GM12891 (cell line): ENCODE data around the gene SF3B2.
"Not testable (repeated sequence)": the region's sequence is repeated elsewhere in the genome, so short reads cannot be mapped to it uniquely, and the experiment has no call there.

Experiments
- DNase-seq: peaks from one replicate; pipeline ENCODE4 v3.0.0; 2011; ENCODE audit warnings: low spot score; ENCODE audit not compliant: insufficient read length
- FAIRE-seq: peaks from 2 replicates; lab custom pipeline; 2011; peaks lifted over from hg19 to GRCh38; lab: Jason Lieb, UNC
- PAX5 ChIP-seq: IDR thresholded peaks from 2 replicates; pipeline ENCODE4 v1.6.1; 2011; ENCODE audit warnings: low read length, moderate library complexity, mild to moderate bottlenecking; ENCODE audit not compliant: insufficient read depth, severe bottlenecking
- POLR2A ChIP-seq: IDR thresholded peaks from 2 replicates; pipeline ENCODE4 v1.6.1; 2011; ENCODE audit warnings: low read depth, low read length, control low read depth
- POLR2AphosphoS5 ChIP-seq: IDR thresholded peaks from 2 replicates; pipeline ENCODE4 v1.6.1; 2011; ENCODE audit warnings: low read depth, low read length, control low read depth
- POU2F2 ChIP-seq: IDR thresholded peaks from 2 replicates; pipeline ENCODE4 v1.6.1; 2011; ENCODE audit warnings: low read depth, mild to moderate bottlenecking, control low read depth, low read length, moderate library complexity
- SPI1 ChIP-seq: IDR thresholded peaks from 2 replicates; pipeline ENCODE4 v1.6.1; 2011; ENCODE audit warnings: low read depth, low read length, control low read depth
- TAF1 ChIP-seq: IDR thresholded peaks from 2 replicates; pipeline ENCODE4 v1.6.1; 2011; ENCODE audit warnings: low read depth, low read length, control low read depth

SF3B2 gene

GRCh38 chr11:66072081-66072480, 19.9 kb downstream of the SF3B2 start:
- no peak for TF ChIP-seq PAX5
- TF ChIP-seq POLR2A: no peak
- TF ChIP-seq TAF1: no peak
- DNase-seq (no peak), FAIRE-seq (no peak)

- DNase-seq (no peak), FAIRE-seq (no peak)
- TF ChIP-seq PAX5: no peak
- TF ChIP-seq POLR2A: no peak
- TF ChIP-seq TAF1: no peak
- no peak for TF ChIP-seq SPI1
- TF ChIP-seq POU2F2: no peak
- no peak for TF ChIP-seq POLR2AphosphoS5
Observed at GRCh38 chr11:66072518-66072917, 20.4 kb downstream of the SF3B2 start.

DNA sequence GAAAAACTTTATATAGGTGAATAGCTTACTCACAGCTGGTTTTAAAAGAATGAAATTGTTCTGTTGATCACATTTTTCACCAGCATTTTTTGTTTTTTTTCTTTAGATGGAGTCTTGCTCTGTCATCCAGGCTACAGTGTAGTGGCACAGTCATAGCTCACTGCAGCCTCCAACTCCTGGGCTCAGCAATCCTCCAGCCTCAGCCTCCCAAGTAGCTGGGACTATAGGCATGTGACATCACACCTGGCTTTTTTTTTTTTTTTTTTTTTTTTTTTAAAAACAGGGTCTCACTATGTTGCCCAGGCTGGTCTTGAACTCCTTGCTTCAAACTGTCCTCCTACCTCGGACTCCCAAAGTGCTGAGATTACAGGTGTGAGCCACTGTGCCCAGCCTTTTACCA, 21.5 kb downstream of the SF3B2 start:
- no peak for FAIRE-seq
- TF ChIP-seq POLR2AphosphoS5 (no peak), TAF1 (no peak), POU2F2 (no peak), POLR2A (no peak), PAX5 (no peak), SPI1 (no peak)
- DNase-seq: no peak

GRCh38 chr11:66075273-66075672, 23.1 kb downstream of the SF3B2 start:
- no peak for FAIRE-seq
- no peak for DNase-seq
- TF ChIP-seq POU2F2 (no peak), POLR2A (no peak), TAF1 (no peak), POLR2AphosphoS5 (no peak), PAX5 (no peak), SPI1 (no peak)

DNA sequence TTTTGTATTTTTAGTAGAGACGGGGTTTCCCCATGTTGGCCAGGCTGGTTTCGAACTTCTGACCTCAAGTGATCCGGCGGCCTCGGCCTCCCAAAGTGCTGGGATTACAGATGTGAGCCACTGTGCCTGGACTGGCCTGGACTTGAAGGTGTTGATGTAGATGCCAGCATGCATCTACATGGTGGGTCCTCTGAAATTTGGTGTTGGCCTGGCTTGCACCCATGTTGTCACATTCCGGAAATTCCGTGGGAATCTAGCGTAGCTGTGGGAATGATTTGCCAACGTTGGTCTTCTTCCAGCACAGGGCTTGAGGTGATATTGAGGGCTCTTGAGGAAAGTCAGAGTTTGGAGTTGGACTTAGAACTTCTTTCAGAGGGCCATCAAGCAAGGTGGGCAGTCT, 24.4 kb downstream of the SF3B2 start:
- DNase-seq (no peak), FAIRE-seq (no peak)
- no peak for TF ChIP-seq TAF1
- no peak for TF ChIP-seq SPI1
- no peak for TF ChIP-seq POLR2A
- no peak for TF ChIP-seq POLR2AphosphoS5

DNA sequence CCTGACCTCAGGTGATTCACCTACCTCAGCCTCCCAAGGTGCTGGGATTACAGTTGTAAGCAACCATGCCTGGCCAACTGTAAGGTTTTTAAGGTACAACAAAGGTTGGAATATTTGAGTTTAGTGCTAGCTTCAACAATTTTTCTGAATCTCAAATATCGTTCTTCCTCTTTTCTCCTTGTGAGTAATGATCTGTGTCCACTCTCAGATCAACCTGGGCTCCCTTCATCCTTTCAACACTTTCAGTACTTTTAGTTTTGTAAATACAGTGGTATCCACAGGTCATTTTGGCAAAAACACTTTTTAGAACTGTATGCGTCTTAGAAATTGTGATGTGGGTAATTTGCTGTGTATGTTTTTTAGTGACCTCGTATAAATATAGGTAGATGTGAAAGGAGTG, 25.8 kb downstream of the SF3B2 start:
- TF ChIP-seq PAX5: no peak
- no peak for TF ChIP-seq POU2F2
- no peak for TF ChIP-seq POLR2AphosphoS5
- TF ChIP-seq TAF1: no peak
- TF ChIP-seq POLR2A: no peak
- TF ChIP-seq SPI1: no peak
- FAIRE-seq: no peak

GRCh38 chr11:66078949-66079348, 26.8 kb downstream of the SF3B2 start:
- not testable (repeated sequence) for DNase-seq, FAIRE-seq

More for the DNA sequence above, 25.8 kb downstream of the SF3B2 start:
- DNase-seq: no peak

- FAIRE-seq: no peak
- no peak for DNase-seq
- TF ChIP-seq PAX5: no peak
- no peak for TF ChIP-seq POLR2A
- no peak for TF ChIP-seq TAF1
- no peak for TF ChIP-seq POU2F2
- no peak for TF ChIP-seq POLR2AphosphoS5
- no peak for TF ChIP-seq SPI1
Observed at GRCh38 chr11:66080055-66080817, 28.1 kb downstream of the SF3B2 start.

DNA sequence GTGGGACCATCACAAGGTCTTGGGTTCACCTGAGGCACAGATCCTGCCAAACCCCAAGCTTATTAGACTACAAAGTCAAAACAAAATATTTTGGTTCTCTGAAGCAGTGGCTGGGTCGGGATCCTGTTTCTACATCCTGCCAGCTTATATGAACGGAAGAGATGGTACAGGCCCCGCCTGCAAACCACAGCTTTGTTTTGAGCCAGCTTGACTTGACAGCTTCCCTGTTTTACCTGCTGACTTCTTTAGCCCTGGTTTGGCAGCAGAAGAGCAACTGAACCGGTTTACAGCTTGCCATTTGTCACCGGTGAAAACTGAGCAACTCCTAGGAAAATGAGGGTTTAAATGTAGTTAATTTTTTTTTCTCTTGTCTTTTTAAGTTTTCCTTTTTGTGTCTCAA, 29.3 kb downstream of the SF3B2 start:
- DNase-seq: peak; percentile 42
- FAIRE-seq: peak; percentile 76
- no peak for TF ChIP-seq POLR2AphosphoS5
- no peak for TF ChIP-seq PAX5
- TF ChIP-seq POLR2A: no peak
- peak; percentile 4; the same call in 1 of the 2 replicates for TF ChIP-seq SPI1

DNA sequence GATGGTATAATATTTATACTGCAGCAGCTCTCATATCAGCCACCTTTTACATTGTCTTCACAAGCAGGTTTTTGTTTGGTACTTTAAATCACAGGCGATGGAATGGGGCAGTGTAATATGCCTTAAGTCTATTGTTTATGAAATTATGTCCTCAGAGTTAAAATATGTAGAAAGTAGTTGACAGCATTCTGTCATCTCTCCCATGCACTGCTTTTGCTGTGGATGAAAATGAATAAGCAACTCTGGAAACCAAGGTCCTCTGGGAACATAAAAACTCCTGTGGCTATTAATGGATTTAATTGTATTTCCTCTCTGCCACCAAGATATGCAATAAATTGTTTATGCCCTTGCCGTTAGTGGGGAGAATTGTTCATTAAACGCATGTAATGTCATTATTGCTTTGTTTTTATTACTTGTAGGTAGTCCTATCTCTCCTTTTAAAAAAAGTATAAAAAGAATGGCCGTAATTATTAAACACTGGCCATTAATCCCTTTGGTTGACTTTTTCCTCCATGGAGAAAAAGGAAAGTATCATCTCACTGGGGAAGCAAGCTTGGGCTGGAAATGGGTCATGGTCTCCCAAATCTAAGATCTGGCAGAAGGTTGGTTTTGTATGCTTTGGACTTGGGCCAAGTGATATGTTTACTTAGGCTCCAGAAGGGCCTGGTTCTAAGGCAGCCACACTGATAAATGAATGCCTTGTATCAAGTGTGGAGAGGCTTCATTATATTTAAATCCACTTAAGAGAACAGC, 31.0 kb downstream of the SF3B2 start:
- FAIRE-seq (no peak), DNase-seq (no peak)
- no peak for TF ChIP-seq POLR2AphosphoS5
